NCI-H146 (cell line): Measurements from ENCODE around the gene GPER1.
"Not testable (repeated sequence)": the region's sequence is repeated elsewhere in the genome, so short reads cannot be mapped to it uniquely, and the experiment has no call there.

ENCODE experiments used
- DNase-seq: peaks from one replicate; lab custom pipeline; 2025; lab: John Stamatoyannopoulos, UW

Gene GPER1

GRCh38 chr7:1068619-1069018 lies 19.3 kb upstream of the GPER1 start:
- no peak for DNase-seq

GRCh38 chr7:1070544-1071011 lies 17.3 kb upstream of the GPER1 start:
- DNase-seq: no peak

- DNase-seq: no peak
Measured at GRCh38 chr7:1071731-1072254, 16.1 kb upstream of the GPER1 start.

GRCh38 chr7:1073142-1073977 lies 14.6 kb upstream of the GPER1 start:
- DNase-seq: no peak

- not testable (repeated sequence) for DNase-seq
Measured at GRCh38 chr7:1074018-1074417, 13.9 kb upstream of the GPER1 start.

GRCh38 chr7:1074593-1075431 lies 13.1 kb upstream of the GPER1 start:
- no peak for DNase-seq

GRCh38 chr7:1076184-1077072 lies 11.5 kb upstream of the GPER1 start:
- DNase-seq: no peak

GRCh38 chr7:1078519-1078918 lies 9.4 kb upstream of the GPER1 start:
- DNase-seq: no peak

GRCh38 chr7:1078985-1079384 lies 8.9 kb upstream of the GPER1 start:
- no peak for DNase-seq

- no peak for DNase-seq
Measured at GRCh38 chr7:1079546-1079945, 8.4 kb upstream of the GPER1 start.

- no peak for DNase-seq
Measured at GRCh38 chr7:1080252-1080920, 7.5 kb upstream of the GPER1 start.

- no peak for DNase-seq
Measured at GRCh38 chr7:1080921-1081255, 7.0 kb upstream of the GPER1 start.

- no peak for DNase-seq
Measured at GRCh38 chr7:1081336-1081735, 6.6 kb upstream of the GPER1 start.

GRCh38 chr7:1081931-1082401 lies 5.9 kb upstream of the GPER1 start:
- peak; percentile 85 for DNase-seq

- DNase-seq: no peak
Measured at GRCh38 chr7:1083729-1084657, 3.9 kb upstream of the GPER1 start.

- no peak for DNase-seq
Measured at GRCh38 chr7:1085266-1085665, 2.6 kb upstream of the GPER1 start.

- DNase-seq: no peak
Measured at GRCh38 chr7:1085910-1086421, 1.9 kb upstream of the GPER1 start.

- DNase-seq: no peak
Measured at GRCh38 chr7:1086588-1087464, 1.1 kb upstream of the GPER1 start.

GRCh38 chr7:1087465-1087814 lies 473 bp upstream of the GPER1 start:
- no peak for DNase-seq
